Measurements from ENCODE around the gene SYNRG. TPM values are rescaled to one million over a fixed set of nuclear protein-coding genes. Genes with fewer than 3 reads are reported as not detected.

Gene SYNRG
- total RNA-seq, 2 donors from 2014 or later = 35.9 to 38.9 TPM

- intact Hi-C loops (cut with DNase I, micrococcal nuclease) = no loop called here
- DNase-seq = no peak
- ATAC-seq = no peak
Measured at GRCh38 chr17:37557482-37557881, 51.7 kb downstream of the SYNRG start.

GRCh38 chr17:37555386-37555785, 53.8 kb downstream of the SYNRG start:
- intact Hi-C loops (cut with DNase I, micrococcal nuclease) = no loop called here
- peak; percentile 95 for ATAC-seq

GRCh38 chr17:37553401-37553966, 55.7 kb downstream of the SYNRG start:
- ATAC-seq (no peak), DNase-seq (no peak)
- intact Hi-C loops (cut with DNase I, micrococcal nuclease) = no loop called here

More at GRCh38 chr17:37555386-37555785, 53.8 kb downstream of the SYNRG start:
- no peak for DNase-seq

GRCh38 chr17:37551788-37552187, 57.4 kb downstream of the SYNRG start:
- DNase-seq = no peak
- no peak for ATAC-seq
- intact Hi-C loops (cut with DNase I, micrococcal nuclease) = no loop called here

- DNase-seq (no peak), ATAC-seq (no peak)
- intact Hi-C loops (cut with DNase I, micrococcal nuclease) = no loop called here
Measured at GRCh38 chr17:37547986-37548385, 61.2 kb downstream of the SYNRG start.

- peak; percentile 23 for ATAC-seq
- no peak for DNase-seq
- intact Hi-C loops (cut with DNase I, micrococcal nuclease) = no loop called here
Measured at GRCh38 chr17:37546302-37546701, 62.9 kb downstream of the SYNRG start.

GRCh38 chr17:37545486-37545885, 63.7 kb downstream of the SYNRG start:
- ATAC-seq (no peak), DNase-seq (no peak)
- intact Hi-C loops (cut with DNase I, micrococcal nuclease) = no loop called here

- ATAC-seq (peak; percentile 65), DNase-seq (no peak)
- intact Hi-C loops (cut with DNase I, micrococcal nuclease) = no loop called here
Measured at GRCh38 chr17:37543637-37544052, 65.6 kb downstream of the SYNRG start.

GRCh38 chr17:37541880-37542660, 67.1 kb downstream of the SYNRG start:
- DNase-seq = no peak
- ATAC-seq = no peak
- intact Hi-C loops (cut with DNase I, micrococcal nuclease) = no loop called here

- intact Hi-C loops (cut with DNase I, micrococcal nuclease) = no loop called here
- ATAC-seq (no peak), DNase-seq (no peak)
Measured at GRCh38 chr17:37538981-37539659, 70.1 kb downstream of the SYNRG start.

GRCh38 chr17:37535906-37536305, 73.3 kb downstream of the SYNRG start:
- ATAC-seq (no peak), DNase-seq (no peak)
- intact Hi-C loops (cut with DNase I, micrococcal nuclease) = no loop called here

GRCh38 chr17:37532756-37533155, 76.5 kb downstream of the SYNRG start:
- no peak for DNase-seq
- no peak for ATAC-seq
- intact Hi-C loops (cut with DNase I, micrococcal nuclease) = no loop called here

GRCh38 chr17:37530420-37530819, 78.8 kb downstream of the SYNRG start:
- ATAC-seq (no peak), DNase-seq (no peak)
- intact Hi-C loops (cut with DNase I, micrococcal nuclease) = no loop called here

- DNase-seq (no peak), ATAC-seq (peak; percentile 91)
- intact Hi-C loops (cut with DNase I, micrococcal nuclease) = no loop called here
Measured at GRCh38 chr17:37527249-37527851, 81.9 kb downstream of the SYNRG start.

GRCh38 chr17:37523715-37524219, 85.5 kb downstream of the SYNRG start:
- no peak for ATAC-seq
- intact Hi-C loops (cut with DNase I, micrococcal nuclease) = no loop called here
- DNase-seq = no peak

GRCh38 chr17:37521821-37522220, 87.4 kb downstream of the SYNRG start:
- DNase-seq (no peak), ATAC-seq (no peak)
- intact Hi-C loops (cut with DNase I, micrococcal nuclease) = no loop called here

GRCh38 chr17:37520174-37520573, 89.0 kb downstream of the SYNRG start:
- DNase-seq (no peak), ATAC-seq (no peak)
- intact Hi-C loops (cut with DNase I, micrococcal nuclease) = no loop called here

- DNase-seq (no peak), ATAC-seq (no peak)
- intact Hi-C loops (cut with DNase I, micrococcal nuclease) = no loop called here
Measured at GRCh38 chr17:37519251-37519985, 89.8 kb downstream of the SYNRG start.

GRCh38 chr17:37518826-37519225, 90.4 kb downstream of the SYNRG start:
- DNase-seq = no peak
- intact Hi-C loops (cut with DNase I, micrococcal nuclease) = no loop called here
- ATAC-seq = no peak

Data from left colon (tissue), 2 donors.